IMR-90 (cell line): ENCODE data around the gene GNAO1. TPM values are rescaled to one million over a fixed set of nuclear protein-coding genes. Genes with fewer than 3 reads are reported as not detected.

Experiments used
- ATAC-seq: fragments of 200-7000 bp; cut with Tn5 transposase; 2 replicates; pipeline ENCODE4 v1.9.1; 2020; ENCODE audit warnings: low read depth, mild to moderate bottlenecking, moderate library complexity
- BruUV-seq: library from RNA; stranded (reverse); fragments of 400-500 nt; replicated peaks from 2 replicates; lab custom pipeline; 2021; lab: Mats Ljungman, UMichigan
- CTCF ChIA-PET: fragments of 300-600 bp; formaldehyde crosslinking; extraction: SDS; loops from one replicate; lab custom pipeline; 2021; ENCODE audit warnings: antibody characterized with exemption; lab: Yijun Ruan, JAX
- POLR2A ChIA-PET: fragments of 300-600 bp; sonication (Branson Sonifier 250); formaldehyde crosslinking; loops from one replicate; lab custom pipeline; 2022; ENCODE audit warnings: antibody characterized with exemption; ENCODE audit not compliant: unreplicated experiment; lab: Charles Lee
- DNase-seq: peaks from one replicate; pipeline ENCODE4 v3.0.0; 2013
- H2AFZ ChIP-seq: replicated peaks from 2 replicates; pipeline ENCODE3; 2013; ENCODE audit warnings: low read length, mild to moderate bottlenecking; ENCODE audit not compliant: poor library complexity
- H2AK5ac ChIP-seq: 2 replicates; pipeline ENCODE4 v1.6.1; 2013; ENCODE audit warnings: low read depth, low read length, inconsistent platforms
- H2AK9ac ChIP-seq: replicated peaks from 2 replicates; pipeline ENCODE3; 2013; ENCODE audit warnings: mild to moderate bottlenecking, low read depth, low read length, moderate library complexity; ENCODE audit not compliant: poor library complexity
- H2BK120ac ChIP-seq: 2 replicates; pipeline ENCODE4 v1.6.1; 2013; ENCODE audit warnings: low read depth, low read length, inconsistent platforms
- H2BK15ac ChIP-seq: 3 replicates; pipeline ENCODE4 v1.6.1; 2013; ENCODE audit warnings: low read depth, low read length, inconsistent platforms
- H2BK20ac ChIP-seq: 2 replicates; pipeline ENCODE4 v1.6.1; 2013; ENCODE audit warnings: low read depth, mild to moderate bottlenecking, inconsistent platforms, low read length, moderate library complexity
- H2BK5ac ChIP-seq: 2 replicates; pipeline ENCODE4 v1.6.1; 2013; ENCODE audit warnings: mild to moderate bottlenecking, low read depth, low read length, inconsistent platforms; ENCODE audit not compliant: poor library complexity, severe bottlenecking
- H3K14ac ChIP-seq: replicated peaks from 2 replicates; pipeline ENCODE4 v1.6.1; 2013; ENCODE audit warnings: low read depth, low read length, inconsistent platforms
- H3K18ac ChIP-seq: 2 replicates; pipeline ENCODE4 v1.6.1; 2013; ENCODE audit warnings: low read depth, low read length, control low read depth
- H3K23ac ChIP-seq: 2 replicates; pipeline ENCODE4 v1.6.1; 2013; ENCODE audit warnings: low read depth, low read length, inconsistent platforms
- H3K27ac ChIP-seq: 2 replicates; pipeline ENCODE4 v1.5.1; 2013; ENCODE audit warnings: mild to moderate bottlenecking, control low read depth, low read length; ENCODE audit not compliant: insufficient read depth
- H3K27me3 ChIP-seq: 2 replicates; pipeline ENCODE4 v1.6.1; 2013; ENCODE audit warnings: low read length; ENCODE audit not compliant: control insufficient read depth, insufficient read depth
- H3K36me3 ChIP-seq: 2 replicates; pipeline ENCODE4 v1.6.1; 2013; ENCODE audit warnings: low read length, mixed read lengths; ENCODE audit not compliant: control insufficient read depth, insufficient read depth
- H3K4ac ChIP-seq: 2 replicates; pipeline ENCODE4 v1.6.1; 2013; ENCODE audit warnings: low read depth, low read length, inconsistent platforms
- H3K4me1 ChIP-seq: 2 replicates; pipeline ENCODE4 v1.6.1; 2013; ENCODE audit warnings: low read length, mixed read lengths; ENCODE audit not compliant: control insufficient read depth, insufficient read depth
- H3K4me2 ChIP-seq: 2 replicates; pipeline ENCODE4 v1.6.1; 2013; ENCODE audit warnings: low read depth, mild to moderate bottlenecking, control low read depth, low read length, moderate library complexity
- H3K4me3 ChIP-seq: 2 replicates; pipeline ENCODE4 v1.5.1; 2013; ENCODE audit warnings: low read depth, mild to moderate bottlenecking, control low read depth, low read length, moderate library complexity; ENCODE audit not compliant: insufficient read depth
- H3K56ac ChIP-seq: 2 replicates; pipeline ENCODE4 v1.6.1; 2013; ENCODE audit warnings: low read length, inconsistent platforms; ENCODE audit not compliant: insufficient read depth; ENCODE audit errors: extremely low read depth
- H3K79me1 ChIP-seq, 2 experiments: 2 replicates each; pipeline ENCODE4 v1.6.1; 2013; ENCODE audit warnings: low read length in 2 of 2, inconsistent platforms in 1 of 2, low read depth in 1 of 2
- H3K9ac ChIP-seq: 2 replicates; pipeline ENCODE4 v1.6.1; 2013; ENCODE audit warnings: low read depth, low read length, control low read depth
- H3K9me1 ChIP-seq: 2 replicates; pipeline ENCODE4 v1.6.1; 2013; ENCODE audit warnings: low read length, inconsistent platforms; ENCODE audit not compliant: insufficient read depth
- H3K9me3 ChIP-seq: 2 replicates; pipeline ENCODE4 v1.6.1; 2013; ENCODE audit warnings: low read length; ENCODE audit not compliant: control insufficient read depth, insufficient read depth
- H4K20me1 ChIP-seq: 2 replicates; pipeline ENCODE4 v1.6.1; 2013; ENCODE audit warnings: low read length, inconsistent platforms; ENCODE audit not compliant: insufficient read depth
- H4K5ac ChIP-seq: 2 replicates; pipeline ENCODE4 v1.6.1; 2013; ENCODE audit warnings: mild to moderate bottlenecking, low read depth, low read length, control low read depth
- H4K8ac ChIP-seq, 2 experiments: 2 replicates each; pipeline ENCODE4 v1.6.1; 2013; ENCODE audit warnings: low read depth in 2 of 2, low read length in 2 of 2, control low read depth in 1 of 2, inconsistent platforms in 1 of 2
- H4K91ac ChIP-seq: 2 replicates; pipeline ENCODE4 v1.6.1; 2013; ENCODE audit warnings: low read depth, low read length, inconsistent platforms; ENCODE audit not compliant: insufficient read depth
- BHLHE40 ChIP-seq: fragments of 150-350 bp; IDR thresholded peaks from 2 replicates; pipeline ENCODE4 v1.6.1; 2016; ENCODE audit warnings: mild to moderate bottlenecking, low read depth, low read length
- CEBPB ChIP-seq: IDR thresholded peaks from 2 replicates; pipeline ENCODE4 v1.6.1; 2012; ENCODE audit warnings: low read depth, low read length, improper control_type of control experiment
- CHD1 ChIP-seq: IDR thresholded peaks from 2 replicates; pipeline ENCODE4 v1.6.1; 2012; ENCODE audit warnings: low read depth, low read length, improper control_type of control experiment
- CTCF ChIP-seq: conservative IDR thresholded peaks from 2 replicates; pipeline ENCODE4 v1.5.1; 2012; ENCODE audit warnings: mild to moderate bottlenecking, low read depth, low read length, improper control_type of control experiment
- FOS ChIP-seq: fragments of 150-350 bp; IDR thresholded peaks from 2 replicates; pipeline ENCODE4 v1.6.1; 2016; ENCODE audit warnings: low read depth, low read length
- MAFK ChIP-seq: IDR thresholded peaks from 2 replicates; pipeline ENCODE4 v1.6.1; 2012; ENCODE audit warnings: low read depth, low read length, improper control_type of control experiment
- MAZ ChIP-seq: IDR thresholded peaks from 2 replicates; pipeline ENCODE4 v1.6.1; 2012; ENCODE audit warnings: low read depth, mild to moderate bottlenecking, low read length, improper control_type of control experiment, moderate library complexity, borderline replicate concordance
- MXI1 ChIP-seq: IDR thresholded peaks from 2 replicates; pipeline ENCODE4 v1.6.1; 2012; ENCODE audit warnings: low read depth, mild to moderate bottlenecking, low read length, moderate library complexity, borderline replicate concordance
- RAD21 ChIP-seq: IDR thresholded peaks from 2 replicates; pipeline ENCODE4 v1.6.1; 2012; ENCODE audit warnings: low read length, improper control_type of control experiment
- RFX5 ChIP-seq: IDR thresholded peaks from 2 replicates; pipeline ENCODE4 v1.8.0; 2012; ENCODE audit warnings: low read depth, mild to moderate bottlenecking, low read length, moderate library complexity
- SMC3 ChIP-seq: fragments of 150-350 bp; IDR thresholded peaks from 2 replicates; pipeline ENCODE4 v1.6.1; 2016; ENCODE audit warnings: low read depth, mild to moderate bottlenecking, antibody characterized with exemption, low read length, moderate library complexity
- WGBS, 2 experiments: methylation state at CpG; one replicate each; pipeline versions ENCODE4 v1.1.5 to v1.1.7; 2013; ENCODE audit warnings: missing lambda C conversion rate in 2 of 2; ENCODE audit not compliant: insufficient read length in 1 of 2; ENCODE audit errors: extremely low coverage in 2 of 2; 5-methylcytosine and 5-hydroxymethylcytosine counted together
- dilution Hi-C: fragments of 300-500 bp; cut with HindIII; formaldehyde crosslinking; loops from one replicate; pipeline ENCODE4 v1.14.3; 2018; ENCODE audit warnings: low sequenced_read_pairs; ENCODE audit not compliant: unreplicated experiment
- in situ Hi-C: fragments of 300-500 bp; cut with MboI; formaldehyde crosslinking; loops from 3 replicates; pipeline ENCODE4 v1.14.3; 2019; ENCODE audit warnings: low sequenced_read_pairs, inconsistent platforms, mixed read lengths
- intact Hi-C: fragments of 100-400 bp; cut with micrococcal nuclease; formaldehyde crosslinking; loops from 2 replicates; pipeline ENCODE4 v1.10.0; 2022
- polyA plus RNA-seq, 3 experiments: library from polyadenylated mRNA; depleted of rRNA; stranded (reverse); fragments of >200 nt; gene quantifications; 2 replicates each; pipeline ENCODE4 v1.2.3, GENCODE V29; 2012; ENCODE audit warnings: low replicate concordance in 1 of 3
- total RNA-seq: library from RNA; depleted of rRNA; stranded (reverse); fragments of >200 nt; gene quantifications from 2 replicates; pipeline ENCODE4 v1.2.3, GENCODE V29; 2012
- TF ChIP-seq, protein P1 (sequence below): fragments of 150-350 bp; IDR thresholded peaks from 2 replicates; pipeline ENCODE4 v1.6.1; 2016; ENCODE audit warnings: low read depth, mild to moderate bottlenecking, low read length, moderate library complexity, borderline replicate concordance

Gene GNAO1
- total and polyA plus RNA-seq, 2 of the 4 experiments (the other 2 are of a cell fraction): under 0.01 to 0.07 TPM

- no CpG with 5 or more reads among the region's 2 CpGs for WGBS, 2 experiments
- H4K91ac ChIP-seq: no peak overlapping the region
- H2AK9ac ChIP-seq: no peak overlapping the region
- in situ Hi-C loops (no loop called here), intact Hi-C loops (no loop called here), dilution Hi-C loops (no loop called here)
- DNase-seq: no peak
- no peak overlapping the region for H2AFZ ChIP-seq
- no peak overlapping the region for H2BK120ac ChIP-seq
- no peaks in the 10 kb centered on the region for H3K79me1 ChIP-seq
- TF ChIP-seq RFX5 (no peak), MAZ (no peak), BHLHE40 (no peak), SMC3 (no peak), CEBPB (no peak), FOS (no peak), MAFK (no peak), MXI1 (no peak), CTCF (no peak), CHD1 (no peak), RAD21 (no peak)
- TF ChIP-seq, protein P1, sequence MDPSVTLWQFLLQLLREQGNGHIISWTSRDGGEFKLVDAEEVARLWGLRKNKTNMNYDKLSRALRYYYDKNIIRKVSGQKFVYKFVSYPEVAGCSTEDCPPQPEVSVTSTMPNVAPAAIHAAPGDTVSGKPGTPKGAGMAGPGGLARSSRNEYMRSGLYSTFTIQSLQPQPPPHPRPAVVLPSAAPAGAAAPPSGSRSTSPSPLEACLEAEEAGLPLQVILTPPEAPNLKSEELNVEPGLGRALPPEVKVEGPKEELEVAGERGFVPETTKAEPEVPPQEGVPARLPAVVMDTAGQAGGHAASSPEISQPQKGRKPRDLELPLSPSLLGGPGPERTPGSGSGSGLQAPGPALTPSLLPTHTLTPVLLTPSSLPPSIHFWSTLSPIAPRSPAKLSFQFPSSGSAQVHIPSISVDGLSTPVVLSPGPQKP: no peak
- no peak overlapping the region for H3K4ac ChIP-seq
- H3K4me1 ChIP-seq: no peaks in the 10 kb centered on the region
- H2BK5ac ChIP-seq: no peak overlapping the region
- H4K20me1 ChIP-seq: no peaks in the 10 kb centered on the region
- BruUV-seq: no TSS peak
- H3K14ac ChIP-seq: no peak overlapping the region
- H3K9me1 ChIP-seq: no peaks in the 10 kb centered on the region
- H3K4me2 ChIP-seq: no peak overlapping the region
- H3K9ac ChIP-seq: no peak overlapping the region
- H3K27me3 ChIP-seq: no peaks in the 10 kb centered on the region
- H3K36me3 ChIP-seq: no peaks in the 10 kb centered on the region
- ChIA-PET POLR2A (no interaction called here), CTCF (no interaction called here)
- no peak overlapping the region for H2BK20ac ChIP-seq
- ATAC-seq: no peak
- no peak overlapping the region for H4K8ac ChIP-seq
- no peak overlapping the region for H3K23ac ChIP-seq
- H2AK5ac ChIP-seq: no peak overlapping the region
- no peak overlapping the region for H3K56ac ChIP-seq
- no peak overlapping the region for H3K4me3 ChIP-seq
- no peak overlapping the region for H3K27ac ChIP-seq
- H2BK15ac ChIP-seq: no peak overlapping the region
- no peaks in the 10 kb centered on the region for H3K9me3 ChIP-seq
- no peak overlapping the region for H4K5ac ChIP-seq
- H3K18ac ChIP-seq: no peak overlapping the region
These were observed 30.7 kb downstream of the GNAO1 start for GRCh38 chr16:56221995-56222394.
